Mesenchymal stem cell (in vitro differentiated cells and primary cell): ENCODE results near the gene RNU2-1.
"Not testable (repeated sequence)": the region's sequence is repeated elsewhere in the genome, so short reads cannot be mapped to it uniquely, and the experiment has no call there.

Experiments
- DNase-seq: peaks from one replicate; pipeline ENCODE4 v3.0.0-alpha.2; 2013
- H2AFZ ChIP-seq: one replicate; pipeline ENCODE4 v1.6.1; 2013; ENCODE audit warnings: low read depth, mild to moderate bottlenecking, control low read depth, inconsistent platforms, low read length, moderate library complexity
- H2AK5ac ChIP-seq: 2 replicates; pipeline ENCODE4 v1.6.1; 2013; ENCODE audit warnings: low read length, moderate library complexity, mild to moderate bottlenecking, inconsistent platforms; ENCODE audit not compliant: severe bottlenecking
- H2BK120ac ChIP-seq: one replicate; pipeline ENCODE4 v1.6.1; 2013; ENCODE audit warnings: low read depth, mild to moderate bottlenecking, inconsistent platforms, low read length, moderate library complexity
- H2BK12ac ChIP-seq, 2 experiments: one replicate each; pipeline ENCODE4 v1.6.1; 2013; ENCODE audit warnings: inconsistent platforms in 2 of 2, low read length in 2 of 2, mild to moderate bottlenecking in 2 of 2, moderate library complexity in 2 of 2, control low read depth in 1 of 2
- H2BK15ac ChIP-seq: one replicate; pipeline ENCODE4 v1.6.1; 2013; ENCODE audit warnings: mild to moderate bottlenecking, low read depth, inconsistent platforms; ENCODE audit not compliant: poor library complexity, severe bottlenecking
- H2BK5ac ChIP-seq: 2 replicates; pipeline ENCODE4 v1.6.1; 2013; ENCODE audit warnings: low read depth, mild to moderate bottlenecking, low read length, control low read depth, inconsistent platforms; ENCODE audit not compliant: poor library complexity, severe bottlenecking
- H3K14ac ChIP-seq, 2 experiments: one replicate each; pipeline ENCODE4 v1.6.1; 2013; ENCODE audit warnings: inconsistent platforms in 2 of 2, low read length in 2 of 2, control low read depth in 1 of 2, mild to moderate bottlenecking in 1 of 2, moderate library complexity in 1 of 2
- H3K18ac ChIP-seq, 2 experiments: one replicate each; pipeline ENCODE4 v1.6.1; 2013; ENCODE audit warnings: inconsistent platforms in 2 of 2, low read length in 2 of 2, control low read depth in 1 of 2, low read depth in 1 of 2, mild to moderate bottlenecking in 1 of 2
- H3K23ac ChIP-seq, 2 experiments: one replicate each; pipeline ENCODE4 v1.6.1; 2013; ENCODE audit warnings: inconsistent platforms in 2 of 2, low read length in 2 of 2, mild to moderate bottlenecking in 2 of 2, moderate library complexity in 2 of 2, control low read depth in 1 of 2
- H3K27ac ChIP-seq: 2 replicates; pipeline ENCODE4 v1.5.1; 2013; ENCODE audit warnings: mild to moderate bottlenecking, moderate library complexity, low read length, control low read depth, inconsistent platforms; ENCODE audit not compliant: poor library complexity, severe bottlenecking
- H3K27me3 ChIP-seq, 2 experiments: 2 replicates each; pipeline versions ENCODE4 v1.6.1 to v1.7.0; 2013; ENCODE audit warnings: low read length in 2 of 2, mild to moderate bottlenecking in 2 of 2, moderate library complexity in 2 of 2, control low read depth in 1 of 2, inconsistent platforms in 1 of 2; ENCODE audit not compliant: control insufficient read depth in 1 of 2, insufficient read depth in 1 of 2
- H3K36me3 ChIP-seq, 2 experiments: 2 replicates each; pipeline versions ENCODE4 v1.6.1 to v1.7.0; 2013; ENCODE audit warnings: low read length in 2 of 2, control low read depth in 1 of 2, inconsistent platforms in 1 of 2, low read depth in 1 of 2, mild to moderate bottlenecking in 1 of 2; ENCODE audit not compliant: insufficient read depth in 2 of 2, control insufficient read depth in 1 of 2
- H3K4ac ChIP-seq, 2 experiments: one replicate each; pipeline ENCODE4 v1.6.1; 2013; ENCODE audit warnings: inconsistent platforms in 2 of 2, low read length in 2 of 2, mild to moderate bottlenecking in 2 of 2, moderate library complexity in 2 of 2, control low read depth in 1 of 2, low read depth in 1 of 2
- H3K4me1 ChIP-seq: 2 replicates; pipeline ENCODE4 v1.6.1; 2013; ENCODE audit warnings: low read depth, low read length, control low read depth; ENCODE audit not compliant: control insufficient read depth, insufficient read depth
- H3K4me2 ChIP-seq: 2 replicates; pipeline ENCODE4 v1.6.1; 2013; ENCODE audit warnings: low read length, mild to moderate bottlenecking, inconsistent platforms; ENCODE audit not compliant: poor library complexity, severe bottlenecking
- H3K4me3 ChIP-seq, 2 experiments: 2 replicates each; pipeline versions ENCODE4 v1.5.1 to v1.7.0; 2013; ENCODE audit warnings: low read length in 2 of 2, mild to moderate bottlenecking in 2 of 2, control low read depth in 1 of 2, low read depth in 1 of 2; ENCODE audit not compliant: insufficient read depth in 1 of 2
- H3K79me1 ChIP-seq: replicated peaks from 2 replicates; pipeline ENCODE4 v1.6.1; 2013; ENCODE audit warnings: mild to moderate bottlenecking, control low read depth, low read length, inconsistent platforms; ENCODE audit not compliant: poor library complexity, severe bottlenecking
- H3K9ac ChIP-seq: 2 replicates; pipeline ENCODE4 v1.7.0; 2013; ENCODE audit warnings: mild to moderate bottlenecking, low read length, moderate library complexity
- H3K9me3 ChIP-seq: 2 replicates; pipeline ENCODE4 v1.7.0; 2013; ENCODE audit warnings: mild to moderate bottlenecking, low read length; ENCODE audit not compliant: control insufficient read depth
- H4K8ac ChIP-seq: one replicate; pipeline ENCODE4 v1.6.1; 2013; ENCODE audit warnings: inconsistent platforms, mild to moderate bottlenecking, low read length, moderate library complexity
- H4K91ac ChIP-seq: one replicate; pipeline ENCODE4 v1.6.1; 2013; ENCODE audit warnings: mild to moderate bottlenecking, low read length, inconsistent platforms
- WGBS: methylation state at CpG from one replicate; pipeline ENCODE4 v1.1.7; 2013; ENCODE audit warnings: mixed read lengths; 5-methylcytosine and 5-hydroxymethylcytosine counted together

RNU2-1 gene

GRCh38 chr17:43232021-43232699, 1.6 kb downstream of the RNU2-1 start:
- H4K91ac ChIP-seq, H3K4ac ChIP-seq, H2BK15ac ChIP-seq, H2BK12ac ChIP-seq, H3K4me2 ChIP-seq, H4K8ac ChIP-seq, H3K9me3 ChIP-seq, H3K36me3 ChIP-seq, H3K27ac ChIP-seq, H2BK5ac ChIP-seq, H2AFZ ChIP-seq, H3K23ac ChIP-seq, H3K9ac ChIP-seq, H3K27me3 ChIP-seq, H3K4me1 ChIP-seq, H2AK5ac ChIP-seq, DNase-seq, H3K18ac ChIP-seq, H3K14ac ChIP-seq, H2BK120ac ChIP-seq, H3K79me1 ChIP-seq: not testable (repeated sequence)
- peak overlapping the region in 1 of 2 experiments; percentile 62 for H3K4me3 ChIP-seq
- WGBS, result no CpG with 5 or more reads among the region's 24 CpGs

GRCh38 chr17:43231205-43232020, 2.4 kb downstream of the RNU2-1 start:
- H3K14ac ChIP-seq, H3K18ac ChIP-seq, H2BK120ac ChIP-seq, H3K9me3 ChIP-seq, H3K36me3 ChIP-seq, H3K9ac ChIP-seq, H3K23ac ChIP-seq, H3K79me1 ChIP-seq, H4K8ac ChIP-seq, H3K4me2 ChIP-seq, H2BK5ac ChIP-seq, H3K27me3 ChIP-seq, H2BK15ac ChIP-seq, H2BK12ac ChIP-seq, H3K4me1 ChIP-seq, H2AFZ ChIP-seq, H3K4ac ChIP-seq, H3K27ac ChIP-seq, H4K91ac ChIP-seq, H2AK5ac ChIP-seq, DNase-seq: not testable (repeated sequence)
- WGBS, result 100% methylated on average over 4 of the region's 40 CpGs
- peak overlapping the region in 1 of 2 experiments; percentile 62 for H3K4me3 ChIP-seq

GRCh38 chr17:43228020-43228782, 5.6 kb downstream of the RNU2-1 start, which contains the start of gene CCDC200:
CCDC200 (minus strand) TSS chr17:43228623; CDS start chr17:43228554, 69 bp downstream.
- H3K14ac ChIP-seq, H3K18ac ChIP-seq, H3K4ac ChIP-seq, H2BK120ac ChIP-seq, H2BK12ac ChIP-seq, H3K27ac ChIP-seq, H3K9me3 ChIP-seq, H3K4me2 ChIP-seq, H2AK5ac ChIP-seq, H3K79me1 ChIP-seq, H3K27me3 ChIP-seq, H2BK5ac ChIP-seq, DNase-seq, H3K4me1 ChIP-seq, H3K23ac ChIP-seq, H2AFZ ChIP-seq, H4K8ac ChIP-seq, H3K4me3 ChIP-seq, H4K91ac ChIP-seq, H3K9ac ChIP-seq, H2BK15ac ChIP-seq: not testable (repeated sequence)
- H3K36me3 ChIP-seq, result peaks cover 17 to 25% of the 10 kb centered on the region in 2 experiments
- no CpG with 5 or more reads among the region's 7 CpGs for WGBS

GRCh38 chr17:43226393-43226792, 7.4 kb downstream of the RNU2-1 start:
- Histone ChIP-seq H3K4ac (no peak overlapping the region), H3K23ac (no peak overlapping the region), H3K4me1 (no peaks in the 10 kb centered on the region), H2AFZ (no peak overlapping the region), H3K27me3 (no peaks in the 10 kb centered on the region), H2BK12ac (no peak overlapping the region), H2AK5ac (no peak overlapping the region), H2BK15ac (no peak overlapping the region), H3K4me2 (no peak overlapping the region), H3K18ac (no peak overlapping the region), H3K14ac (no peak overlapping the region), H3K36me3 (peaks cover 17 to 28% of the 10 kb centered on the region in 2 experiments), H3K9ac (no peak overlapping the region), H3K79me1 (peaks cover 4% of the 10 kb centered on the region), H3K9me3 (no peaks in the 10 kb centered on the region), H3K4me3 (no peak overlapping the region), H2BK5ac (no peak overlapping the region), H4K8ac (no peak overlapping the region), H2BK120ac (no peak overlapping the region), H3K27ac (no peak overlapping the region), H4K91ac (no peak overlapping the region)
- 96% methylated on average over 6 of the region's 7 CpGs for WGBS
- no peak for DNase-seq
